Measurements from ENCODE around the gene NEGR1.
A peak's percentile ranks its signal among the peaks of the same experiment; 100 is the strongest.

Gene NEGR1

DNA sequence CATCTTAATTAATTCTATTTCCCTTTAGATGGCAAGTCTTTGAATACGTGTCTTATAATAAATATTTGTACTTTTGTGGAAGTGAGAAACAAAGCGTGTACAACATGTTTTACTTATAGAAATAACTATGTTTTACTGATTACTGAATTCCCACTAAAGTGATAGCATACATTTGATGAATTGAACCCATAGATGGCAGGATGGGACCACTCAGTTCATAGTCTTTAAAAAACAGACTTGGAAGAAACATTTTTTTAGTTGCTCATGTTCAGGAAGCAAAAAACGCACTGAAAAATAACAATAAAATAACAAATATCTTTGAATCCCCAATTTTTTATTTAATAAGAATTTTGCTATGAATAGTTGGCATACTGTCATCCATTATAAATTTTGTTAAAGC is 694.4 kb downstream of the NEGR1 start:
- H3K4me1 Mint-ChIP-seq, result peaks cover 12% of the 10 kb centered on the region
- TF ChIP-seq CTCF (IDR thresholded peaks at IDR 0.05), result no peak
- no peaks in the 10 kb centered on the region for H3K27me3 Mint-ChIP-seq (ENCODE audit: low read depth, poor library complexity)
- no peak overlapping the region for H3K4me3 Mint-ChIP-seq
- H3K36me3 Mint-ChIP-seq (ENCODE audit: low read depth), result no peaks in the 10 kb centered on the region
- no peak overlapping the region for H3K27ac Mint-ChIP-seq
- DNase-seq, result no peak
- no peaks in the 10 kb centered on the region for H3K9me3 Mint-ChIP-seq

- no peak for TF ChIP-seq CTCF (IDR thresholded peaks at IDR 0.05)
- no peaks in the 10 kb centered on the region for H3K27me3 Mint-ChIP-seq (ENCODE audit: low read depth, poor library complexity)
- H3K4me1 Mint-ChIP-seq, result peaks cover 12% of the 10 kb centered on the region
- no peaks in the 10 kb centered on the region for H3K36me3 Mint-ChIP-seq (ENCODE audit: low read depth)
- no peaks in the 10 kb centered on the region for H3K9me3 Mint-ChIP-seq
- DNase-seq, result no peak
- H3K4me3 Mint-ChIP-seq, result no peak overlapping the region
- H3K27ac Mint-ChIP-seq, result no peak overlapping the region
Measured at GRCh38 chr1:71586030-71586429, 696.3 kb downstream of the NEGR1 start.

GRCh38 chr1:71583756-71584155 is 698.6 kb downstream of the NEGR1 start:
- H3K27me3 Mint-ChIP-seq (ENCODE audit: low read depth, poor library complexity), result no peaks in the 10 kb centered on the region
- DNase-seq, result no peak
- peaks cover 12% of the 10 kb centered on the region for H3K4me1 Mint-ChIP-seq
- H3K36me3 Mint-ChIP-seq (ENCODE audit: low read depth), result no peaks in the 10 kb centered on the region
- TF ChIP-seq CTCF (IDR thresholded peaks at IDR 0.05), result no peak
- no peak overlapping the region for H3K27ac Mint-ChIP-seq
- no peak overlapping the region for H3K4me3 Mint-ChIP-seq
- no peaks in the 10 kb centered on the region for H3K9me3 Mint-ChIP-seq

DNA sequence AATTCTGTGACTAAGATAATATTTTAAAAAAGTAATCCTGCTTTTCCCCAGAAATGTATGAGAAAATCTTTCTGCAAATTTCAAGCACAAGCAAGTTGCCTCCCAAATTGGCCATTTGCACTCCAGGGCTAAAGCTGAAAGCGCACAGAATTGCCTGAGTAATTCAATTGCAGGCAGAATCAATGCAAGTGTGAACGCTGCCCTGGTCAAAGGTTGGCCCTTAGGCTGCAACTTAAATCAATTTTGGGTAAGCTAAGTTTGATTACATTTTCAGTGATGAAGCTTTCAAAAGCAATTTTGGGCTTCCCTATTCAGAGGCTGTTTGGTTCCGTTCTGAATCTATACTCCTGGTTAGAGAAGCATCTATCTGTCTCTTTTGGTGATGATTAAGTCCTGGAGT is 699.7 kb downstream of the NEGR1 start:
- Mint-ChIP-seq H3K9me3 (no peaks in the 10 kb centered on the region), H3K4me1 (peaks cover 12% of the 10 kb centered on the region), H3K27me3 (ENCODE audit: low read depth, poor library complexity) (no peaks in the 10 kb centered on the region), H3K36me3 (ENCODE audit: low read depth) (no peaks in the 10 kb centered on the region), H3K27ac (no peak overlapping the region), H3K4me3 (no peak overlapping the region)
- TF ChIP-seq CTCF (IDR thresholded peaks at IDR 0.05), result no peak
- no peak for DNase-seq

GRCh38 chr1:71577451-71578131 is 704.7 kb downstream of the NEGR1 start:
- no peak for TF ChIP-seq CTCF (IDR thresholded peaks at IDR 0.05)
- no peak for DNase-seq
- Mint-ChIP-seq H3K27ac (peak overlapping the region; percentile 26), H3K4me1 (no peaks in the 10 kb centered on the region), H3K9me3 (no peaks in the 10 kb centered on the region), H3K4me3 (no peak overlapping the region), H3K27me3 (ENCODE audit: low read depth, poor library complexity) (no peaks in the 10 kb centered on the region), H3K36me3 (ENCODE audit: low read depth) (no peaks in the 10 kb centered on the region)

- DNase-seq, result no peak
Measured at GRCh38 chr1:71572038-71572437, 710.3 kb downstream of the NEGR1 start.

More at GRCh38 chr1:71572038-71572437, 710.3 kb downstream of the NEGR1 start:
- H3K27me3 Mint-ChIP-seq (ENCODE audit: low read depth, poor library complexity), result no peaks in the 10 kb centered on the region
- no peak for TF ChIP-seq CTCF (IDR thresholded peaks at IDR 0.05)
- H3K27ac Mint-ChIP-seq, result no peak overlapping the region
- H3K9me3 Mint-ChIP-seq, result no peaks in the 10 kb centered on the region
- peaks cover 7% of the 10 kb centered on the region for H3K4me1 Mint-ChIP-seq
- no peak overlapping the region for H3K4me3 Mint-ChIP-seq
- no peaks in the 10 kb centered on the region for H3K36me3 Mint-ChIP-seq (ENCODE audit: low read depth)

Data from nephron progenitor cell (in vitro differentiated cells).